H1 (cell line): ENCODE data around the gene ARID3B. TPM values are rescaled to one million over a fixed set of nuclear protein-coding genes. Genes with fewer than 3 reads are reported as not detected.

Experiments
- CEBPB ChIP-seq: IDR thresholded peaks from 2 replicates; pipeline ENCODE4 v1.6.1; 2012; ENCODE audit warnings: low read depth, low read length
- CHD1 ChIP-seq: IDR thresholded peaks from 2 replicates; pipeline ENCODE4 v1.6.1; 2012; ENCODE audit warnings: low read depth, low read length, improper control_type of control experiment
- EP300 ChIP-seq, 2 experiments: IDR thresholded peaks; 1 replicate in 1 of 2; 2 replicates in 1 of 2; pipeline ENCODE4 v1.6.1; 2011 to 2012; ENCODE audit warnings: low read depth in 2 of 2, low read length in 2 of 2, mild to moderate bottlenecking in 2 of 2, borderline replicate concordance in 1 of 2, inconsistent platforms in 1 of 2, moderate library complexity in 1 of 2
- GABPA ChIP-seq: IDR thresholded peaks from 2 replicates; pipeline ENCODE4 v1.6.1; 2011; ENCODE audit warnings: mild to moderate bottlenecking, low read length, moderate library complexity, borderline replicate concordance; ENCODE audit not compliant: insufficient read depth
- RXRA ChIP-seq: IDR thresholded peaks from 2 replicates; pipeline ENCODE4 v1.6.1; 2011; ENCODE audit warnings: low read depth, mild to moderate bottlenecking, low read length, moderate library complexity; ENCODE audit not compliant: insufficient read depth
- polyA plus RNA-seq, 7 experiments: library from polyadenylated mRNA; depleted of rRNA in 3 of 7; stranded (reverse) in 5 of 7; unstranded in 2 of 7; fragments of >200 nt in 5 of 7; fragments of 200-250 nt in 2 of 7; gene quantifications; 1 replicate in 5 of 7; 2 replicates in 1 of 7; 4 replicates in 1 of 7; pipeline versions ENCODE4 v1.2.1 to v1.2.3, GENCODE V29; 2011 to 2013; ENCODE audit warnings: missing spikeins in 2 of 7, mixed read lengths in 2 of 7
- total RNA-seq: library from RNA; stranded (reverse); fragmentation: NEBNext Ultra II Directional; extraction: Animal tissue kit (Norgen Biotek cat#: 25700); gene quantifications from 2 replicates; pipeline ENCODE4 v1.2.1, GENCODE V29; 2021
- TF ChIP-seq, protein P1 (sequence below), 3 experiments: IDR thresholded peaks; 1 replicate in 2 of 3; 2 replicates in 1 of 3; pipeline versions ENCODE4 v1.5.1 to v1.6.1; 2011; ENCODE audit warnings: low read length in 3 of 3, mild to moderate bottlenecking in 3 of 3, inconsistent platforms in 2 of 3, low read depth in 1 of 3, moderate library complexity in 1 of 3; ENCODE audit not compliant: insufficient read depth in 1 of 3; ENCODE audit errors: control extremely low read depth in 1 of 3

Gene ARID3B
- total and polyA plus RNA-seq, 2 of the 8 experiments (the other 6 are each of a cell fraction or from before 2014, with no cell fraction given): 81.0 to 115 TPM

GRCh38 chr15:74579001-74579400 is 38.0 kb downstream of the ARID3B start (continued):
- TF ChIP-seq GABPA (no peak), CEBPB (no peak), EP300 (IDR thresholded peaks at IDR 0.05; ENCODE audit: borderline replicate concordance in 1 of 2, low read depth in 2 of 2, low read length in 2 of 2) (no peak), CHD1 (no peak), RXRA (no peak)
- TF ChIP-seq, protein P1, sequence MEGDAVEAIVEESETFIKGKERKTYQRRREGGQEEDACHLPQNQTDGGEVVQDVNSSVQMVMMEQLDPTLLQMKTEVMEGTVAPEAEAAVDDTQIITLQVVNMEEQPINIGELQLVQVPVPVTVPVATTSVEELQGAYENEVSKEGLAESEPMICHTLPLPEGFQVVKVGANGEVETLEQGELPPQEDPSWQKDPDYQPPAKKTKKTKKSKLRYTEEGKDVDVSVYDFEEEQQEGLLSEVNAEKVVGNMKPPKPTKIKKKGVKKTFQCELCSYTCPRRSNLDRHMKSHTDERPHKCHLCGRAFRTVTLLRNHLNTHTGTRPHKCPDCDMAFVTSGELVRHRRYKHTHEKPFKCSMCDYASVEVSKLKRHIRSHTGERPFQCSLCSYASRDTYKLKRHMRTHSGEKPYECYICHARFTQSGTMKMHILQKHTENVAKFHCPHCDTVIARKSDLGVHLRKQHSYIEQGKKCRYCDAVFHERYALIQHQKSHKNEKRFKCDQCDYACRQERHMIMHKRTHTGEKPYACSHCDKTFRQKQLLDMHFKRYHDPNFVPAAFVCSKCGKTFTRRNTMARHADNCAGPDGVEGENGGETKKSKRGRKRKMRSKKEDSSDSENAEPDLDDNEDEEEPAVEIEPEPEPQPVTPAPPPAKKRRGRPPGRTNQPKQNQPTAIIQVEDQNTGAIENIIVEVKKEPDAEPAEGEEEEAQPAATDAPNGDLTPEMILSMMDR (IDR thresholded peaks at IDR 0.05; ENCODE audit: control extremely low read depth in 1 of 3, insufficient read depth in 1 of 3, low read depth in 1 of 3, low read length in 3 of 3): no peak
